Nasal cavity respiratory epithelium epithelial cell of viscerocranial mucosa (primary cell): ENCODE measurements around the gene PSMC4. TPM values are rescaled to one million over a fixed set of nuclear protein-coding genes. Genes with fewer than 3 reads are reported as not detected.

Experiments used
- total RNA-seq: library from RNA; depleted of rRNA; stranded (reverse); fragments of >200 nt; gene quantifications from 2 replicates; pipeline ENCODE4 v1.2.3, GENCODE V29; 2014

The PSMC4 gene
- 84.1 and 118 TPM in 2 replicates for total RNA-seq

DNA sequence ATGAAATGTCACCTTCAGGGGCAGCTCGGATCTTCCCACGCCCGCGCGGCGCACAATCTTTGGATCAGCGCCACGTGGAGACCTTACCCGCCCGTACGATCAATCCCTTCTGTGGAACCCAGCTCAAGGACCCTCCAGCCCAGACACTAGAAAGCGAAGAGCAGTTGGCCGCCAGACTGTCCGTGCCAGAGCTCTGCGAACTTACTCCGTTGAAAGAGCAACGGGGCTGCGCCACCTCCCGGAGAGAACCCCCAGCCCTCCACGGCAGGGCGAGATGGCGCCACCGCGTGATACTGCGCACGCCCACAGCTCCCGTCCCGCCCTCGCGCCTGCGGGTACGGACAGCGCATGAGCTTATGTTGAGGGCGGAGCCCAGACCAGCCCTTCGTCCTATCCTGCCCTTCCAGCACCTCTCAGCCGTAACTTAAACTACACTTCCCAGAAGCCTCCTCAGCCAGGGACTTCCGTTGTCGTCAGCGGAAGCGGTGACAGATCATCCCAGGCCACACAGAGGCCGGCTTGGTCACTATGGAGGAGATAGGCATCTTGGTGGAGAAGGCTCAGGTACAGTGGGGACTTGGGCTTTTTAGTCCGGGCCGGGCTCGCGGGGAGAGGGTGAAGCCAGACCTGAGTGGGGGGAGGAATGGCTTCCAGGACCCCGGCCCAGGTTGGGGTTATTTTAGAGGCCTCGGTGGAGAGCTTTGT, at the start of gene PSMC4:
TSS of gene PSMC4 (plus strand) at position 491 of the 705 bp plus-strand sequence. CDS start at position 529, 38 bp downstream.

DNA sequence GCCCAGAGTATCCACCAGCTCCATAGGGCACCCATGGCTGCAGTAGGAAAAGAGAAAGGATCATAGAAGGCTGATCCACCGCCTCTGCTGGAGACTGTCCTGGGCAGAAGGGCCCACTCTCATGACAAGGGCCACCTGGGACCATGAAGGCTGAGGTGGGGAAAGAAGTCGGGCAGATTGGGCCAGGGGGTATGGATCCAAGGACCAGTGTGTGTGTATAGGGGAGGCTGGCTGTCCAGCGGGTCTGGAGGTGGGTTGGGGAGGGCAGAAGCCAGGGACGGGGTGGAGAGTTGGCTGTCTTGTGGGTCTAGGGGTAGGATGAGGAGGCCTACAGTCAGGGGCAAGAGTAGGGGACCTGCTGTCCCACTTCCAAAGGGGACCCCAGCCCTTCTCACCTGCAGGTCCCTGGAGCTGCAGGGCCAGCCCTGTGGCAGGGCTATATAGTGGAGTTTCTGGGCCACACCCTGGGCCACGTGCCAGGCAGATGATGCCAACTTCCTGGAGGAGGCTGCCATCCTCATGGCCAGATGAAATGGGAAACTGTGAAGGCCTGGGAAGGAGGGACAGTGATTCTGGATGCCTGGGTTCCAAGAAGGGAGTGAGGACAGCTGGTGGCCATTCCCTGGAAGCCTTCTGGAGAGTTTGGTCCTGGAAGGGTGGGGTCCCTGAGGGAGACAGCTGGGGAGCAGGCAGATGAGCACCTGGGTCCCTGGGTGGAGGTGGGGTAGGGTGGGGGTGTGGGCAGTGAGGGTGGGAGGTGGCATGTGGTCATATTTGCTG, 36.2 kb upstream of the PSMC4 start, which contains the start of gene FCGBP:
TSS of gene FCGBP (minus strand) at position 51 of the 780 bp plus-strand sequence.

DNA sequence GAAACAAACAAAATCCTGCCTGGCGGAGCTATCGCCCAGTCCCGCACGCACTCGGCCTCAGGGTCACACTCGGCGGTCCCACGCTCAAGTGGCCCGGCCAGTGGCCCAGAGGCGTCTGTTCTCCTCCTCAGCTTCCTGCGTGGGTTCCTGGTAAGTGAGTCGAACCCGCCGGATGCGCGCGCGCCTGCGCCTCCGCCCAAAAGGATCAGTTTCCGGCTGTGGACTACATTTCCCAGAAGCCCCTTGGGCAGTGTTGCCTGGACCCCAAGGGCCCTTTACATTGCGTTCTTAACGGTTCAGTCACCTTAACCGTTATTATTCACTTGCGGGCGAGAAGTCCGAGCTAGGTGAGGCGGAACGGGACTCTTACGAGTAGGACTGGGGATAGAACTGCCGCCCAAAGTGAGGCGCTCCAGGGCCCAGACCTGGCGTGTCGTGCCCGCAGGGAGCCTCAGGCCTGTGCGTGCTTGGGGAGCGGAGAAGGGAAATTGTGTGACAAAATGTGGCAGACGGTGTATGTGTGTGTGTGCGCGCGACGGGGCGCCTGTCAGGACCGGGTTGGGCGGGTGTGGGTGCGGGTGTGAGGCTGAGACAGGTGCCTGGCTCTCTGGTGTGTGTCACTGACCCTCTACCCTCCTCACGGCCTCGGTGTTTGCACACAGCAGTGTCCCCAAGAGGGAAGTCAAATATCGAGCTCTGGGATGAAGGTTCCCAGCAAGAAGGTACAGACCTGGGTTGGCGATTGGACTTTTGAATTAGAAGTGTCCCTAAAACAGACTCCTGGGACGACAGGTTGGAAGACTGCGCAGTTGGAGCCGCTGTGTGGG, 26.1 kb downstream of the PSMC4 start, which contains the start of gene ZNF546:
TSS of gene ZNF546 (plus strand) at position 250 of the 827 bp plus-strand sequence. CDS start 1,267 bp downstream, outside the sequence.

Other genes starting within 250 kb of the PSMC4 start
- gene CLC, start 233.1 kb upstream of the PSMC4 start, total RNA-seq = not detected in 2 replicates
- gene LEUTX, start 192.3 kb upstream of the PSMC4 start, total RNA-seq = not detected in 2 replicates
- gene DYRK1B, start 137.0 kb upstream of the PSMC4 start, total RNA-seq = 4.1 and 14.3 TPM in 2 replicates
- 140 and 218 TPM in 2 replicates for gene FBL, start 124.8 kb upstream of the PSMC4 start, total RNA-seq
- gene FCGBP, start 36.5 kb upstream of the PSMC4 start, total RNA-seq = 1.4 and 2.3 TPM in 2 replicates
- 0.68 and 3.0 TPM in 2 replicates for gene ZNF546, start 25.9 kb downstream of the PSMC4 start, total RNA-seq
- gene ZNF780B, start 85.1 kb downstream of the PSMC4 start, total RNA-seq = 4.8 and 20.2 TPM in 2 replicates
- 6.8 and 15.9 TPM in 2 replicates for gene ZNF780A, start 119.8 kb downstream of the PSMC4 start, total RNA-seq
- gene MAP3K10, start 220.3 kb downstream of the PSMC4 start, total RNA-seq = 10.6 and 13.6 TPM in 2 replicates
- gene TTC9B, start 247.2 kb downstream of the PSMC4 start, total RNA-seq = under 0.01 TPM in 1 of 2 replicates, not detected in the other